AG10803 (cell line): Measurements from ENCODE around the gene MYH7B.

Experiments used
- DNase-seq: peaks from one replicate; pipeline ENCODE4 v3.0.0; 2010; ENCODE audit warnings: low read depth
- H3K4me3 ChIP-seq: 2 replicates; pipeline ENCODE4 v1.5.1; 2011; ENCODE audit warnings: mild to moderate bottlenecking, low read length, control low read depth
- CTCF ChIP-seq: conservative IDR thresholded peaks from 2 replicates; pipeline ENCODE4 v1.5.1; 2011; ENCODE audit warnings: mild to moderate bottlenecking, low read length, control low read depth, inconsistent platforms

The MYH7B gene

GRCh38 chr20:34928411-34928810 lies 27.3 kb upstream of the MYH7B start:
- H3K4me3 ChIP-seq: no peak overlapping the region
- no peak for TF ChIP-seq CTCF
- DNase-seq: no peak

GRCh38 chr20:34931771-34932170 lies 23.9 kb upstream of the MYH7B start:
- no peak for TF ChIP-seq CTCF

GRCh38 chr20:34938466-34939163 lies 17.1 kb upstream of the MYH7B start:
- DNase-seq: no peak

More at GRCh38 chr20:34931771-34932170, 23.9 kb upstream of the MYH7B start:
- no peak for DNase-seq
- H3K4me3 ChIP-seq: no peak overlapping the region

GRCh38 chr20:34940081-34940481 lies 15.6 kb upstream of the MYH7B start:
- no peak for DNase-seq
- no peak overlapping the region for H3K4me3 ChIP-seq
- TF ChIP-seq CTCF: no peak

More at GRCh38 chr20:34938466-34939163, 17.1 kb upstream of the MYH7B start:
- H3K4me3 ChIP-seq: no peak overlapping the region
- TF ChIP-seq CTCF: no peak

- DNase-seq: no peak
- no peak overlapping the region for H3K4me3 ChIP-seq
- no peak for TF ChIP-seq CTCF
Observed at GRCh38 chr20:34941226-34941625, 14.4 kb upstream of the MYH7B start.

GRCh38 chr20:34942301-34942700 lies 13.4 kb upstream of the MYH7B start:
- H3K4me3 ChIP-seq: no peak overlapping the region
- DNase-seq: no peak
- TF ChIP-seq CTCF: no peak

GRCh38 chr20:34943808-34944567 lies 11.7 kb upstream of the MYH7B start:
- no peak for DNase-seq
- H3K4me3 ChIP-seq: no peak overlapping the region
- no peak for TF ChIP-seq CTCF
